Natural killer cell treated with Interleukin-12 subunit alpha and Interleukin-12 subunit beta and Interleukin-15 and Interleukin-18, amount 100 ng/mL, for 72 hours (primary cell): ENCODE measurements around the gene PRXL2B. TPM values are rescaled to one million over a fixed set of nuclear protein-coding genes. Genes with fewer than 3 reads are reported as not detected.
"Not testable (repeated sequence)": the region's sequence is repeated elsewhere in the genome, so short reads cannot be mapped to it uniquely, and the experiment has no call there.

Experiments
- ATAC-seq, 2 donors: fragments of 150-1000 bp; cut with Tn5 transposase in 1 of 2; sonication (Bioruptor Pico), chemical (Tn5 transposase) in 1 of 2; 2 replicates each; pipeline ENCODE4 v1.10.0; 2021
- DNase-seq: peaks from one replicate; pipeline ENCODE4 v3.0.0; 2022; ENCODE audit warnings: low spot score
- H3K27ac Mint-ChIP-seq, 2 donors: 1 replicate in 1 of 2; 2 replicates in 1 of 2; pipeline ENCODE4 v1.8.0; 2022; ENCODE audit warnings: mixed read lengths in 2 of 2, mild to moderate bottlenecking in 1 of 2, moderate library complexity in 1 of 2
- H3K27me3 Mint-ChIP-seq, 2 donors: 1 replicate in 1 of 2; 2 replicates in 1 of 2; pipeline ENCODE4 v1.8.0; 2022; ENCODE audit warnings: mixed read lengths in 2 of 2
- H3K36me3 Mint-ChIP-seq: one replicate; pipeline ENCODE4 v1.8.0; 2022; ENCODE audit warnings: mixed read lengths
- H3K4me1 Mint-ChIP-seq, 2 donors: 1 replicate in 1 of 2; 2 replicates in 1 of 2; pipeline ENCODE4 v1.8.0; 2022; ENCODE audit warnings: low read depth in 2 of 2, mixed read lengths in 2 of 2, mild to moderate bottlenecking in 1 of 2
- H3K4me3 Mint-ChIP-seq: one replicate; pipeline ENCODE4 v1.8.0; 2022; ENCODE audit warnings: mixed read lengths
- H3K9me3 Mint-ChIP-seq: 2 replicates; pipeline ENCODE4 v1.8.0; 2022; ENCODE audit warnings: mixed read lengths
- total RNA-seq, 2 donors: library from RNA; stranded (reverse); gene quantifications; one replicate each; pipeline ENCODE4 v1.2.3, GENCODE V29; 2022

PRXL2B gene
- total RNA-seq, 2 donors from 2014 or later, result 9.1 to 18.5 TPM

DNA sequence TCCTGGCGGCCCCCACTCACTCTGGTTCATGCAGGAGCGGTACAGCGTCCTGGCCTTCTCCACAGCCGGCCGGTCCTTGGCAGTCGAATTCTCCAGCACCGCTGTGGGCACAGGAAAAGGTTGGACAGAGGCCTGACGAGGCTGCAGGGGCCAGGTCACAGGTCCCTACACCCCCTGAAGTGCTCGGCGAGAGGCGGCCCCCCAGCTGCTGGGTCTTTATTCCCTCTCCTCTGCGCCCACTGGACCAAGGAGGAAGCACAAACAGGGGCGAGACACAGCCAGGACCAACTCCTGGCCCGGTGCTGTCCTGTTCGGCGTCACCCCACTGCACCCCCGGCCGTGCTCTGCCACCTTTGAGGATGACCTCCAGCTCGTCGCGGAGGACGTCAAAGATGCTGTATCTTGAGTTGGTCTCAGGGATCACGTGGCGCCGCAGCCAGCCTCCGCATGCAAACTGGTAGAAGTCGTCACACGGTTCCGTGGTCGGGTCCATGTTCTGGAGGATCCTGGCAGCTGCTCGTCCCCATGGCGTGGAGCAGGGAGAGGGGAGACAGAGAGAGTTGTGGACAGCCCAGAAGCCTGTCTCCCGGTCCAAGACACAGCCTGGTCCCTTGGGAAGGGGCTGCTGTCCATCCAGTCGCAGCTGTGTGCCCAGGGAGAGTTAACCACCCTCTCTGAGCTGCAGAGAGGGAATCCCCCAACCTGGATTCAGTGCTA is 22.9 kb downstream of the PRXL2B start:
- no peak for ATAC-seq
- no peaks in the 10 kb centered on the region for H3K27me3 Mint-ChIP-seq
- no peak for DNase-seq
- no peaks in the 10 kb centered on the region for H3K4me1 Mint-ChIP-seq
- peaks cover 4% of the 10 kb centered on the region for H3K36me3 Mint-ChIP-seq
- H3K4me3 Mint-ChIP-seq, result no peak overlapping the region
- H3K27ac Mint-ChIP-seq, result no peak overlapping the region
- no peaks in the 10 kb centered on the region for H3K9me3 Mint-ChIP-seq

DNA sequence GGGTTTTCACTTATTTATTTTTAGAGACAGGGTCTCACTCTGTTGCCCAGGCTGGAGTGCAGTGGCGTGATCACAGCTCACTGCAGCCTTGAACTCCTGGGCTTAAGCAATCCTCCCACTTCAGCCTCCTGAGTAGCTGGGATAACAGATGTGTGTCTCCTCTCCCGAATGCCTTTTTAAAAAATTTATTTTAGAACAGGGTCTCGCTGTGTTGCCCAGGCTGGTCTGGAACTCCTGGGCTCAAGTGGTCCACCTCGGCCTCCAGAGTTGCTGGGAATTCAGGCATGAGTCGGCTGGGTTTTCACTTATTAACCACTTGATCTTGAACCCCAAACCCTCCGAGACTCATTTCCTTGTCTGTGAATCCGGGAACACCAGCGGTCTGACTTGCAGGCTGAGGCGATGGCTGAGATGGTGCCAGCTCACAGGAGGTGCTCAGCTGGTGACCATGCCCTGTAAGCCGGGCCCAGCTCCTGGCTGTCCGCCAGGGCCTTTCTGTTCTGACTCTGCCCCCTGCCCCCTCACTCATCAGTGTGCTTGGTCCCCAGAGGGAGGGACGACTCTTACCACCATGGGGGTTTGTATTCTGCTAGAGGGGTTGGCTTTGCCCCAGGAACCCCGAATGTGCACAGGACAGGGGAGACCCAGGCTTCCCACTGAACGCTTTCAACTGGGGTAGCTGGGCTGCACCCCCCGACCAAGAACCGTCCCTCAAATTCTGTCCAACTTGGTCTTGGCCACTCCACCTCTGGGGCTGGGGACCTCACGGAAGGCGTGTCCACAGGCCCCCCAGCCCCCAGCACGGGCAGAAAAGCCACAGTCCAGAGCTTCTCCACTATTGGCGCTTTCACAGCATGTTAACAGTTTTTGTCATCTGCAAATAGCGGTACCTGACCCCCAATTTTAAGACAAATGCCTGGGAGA is 23.7 kb downstream of the PRXL2B start:
- H3K4me1 Mint-ChIP-seq, result no peaks in the 10 kb centered on the region
- ATAC-seq (no peak), DNase-seq (no peak)
- no peak overlapping the region for H3K27ac Mint-ChIP-seq
- H3K9me3 Mint-ChIP-seq, result peaks cover 2% of the 10 kb centered on the region
- peaks cover 8% of the 10 kb centered on the region for H3K36me3 Mint-ChIP-seq
- H3K4me3 Mint-ChIP-seq, result no peak overlapping the region
- H3K27me3 Mint-ChIP-seq, result no peaks in the 10 kb centered on the region

DNA sequence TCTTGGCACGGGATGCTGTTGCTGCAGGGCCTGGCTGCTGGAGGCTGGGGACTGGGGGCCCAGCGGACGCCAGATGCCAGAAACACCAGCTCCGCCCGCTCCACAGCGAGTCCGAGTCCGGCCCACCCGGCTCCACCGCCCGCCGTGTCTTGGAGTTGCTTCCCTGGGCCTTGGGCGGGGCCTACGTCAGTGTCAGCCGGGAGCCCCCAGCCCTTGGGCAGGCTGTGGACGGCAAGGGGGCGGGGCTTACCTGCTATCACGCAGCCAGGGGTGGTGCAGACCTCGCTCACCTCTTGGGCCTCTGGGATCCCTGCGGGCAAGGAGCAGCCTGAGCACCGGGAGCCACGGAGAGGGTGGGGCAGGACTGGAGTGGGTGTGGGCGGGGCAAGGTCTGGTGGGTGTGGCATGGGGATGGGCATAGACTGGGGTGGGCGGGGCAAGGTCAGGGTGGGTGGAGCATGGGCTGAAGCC is 24.5 kb downstream of the PRXL2B start:
- no peak overlapping the region for H3K4me3 Mint-ChIP-seq
- no peaks in the 10 kb centered on the region for H3K27me3 Mint-ChIP-seq
- peaks cover 3% of the 10 kb centered on the region for H3K9me3 Mint-ChIP-seq
- peaks cover 13% of the 10 kb centered on the region for H3K36me3 Mint-ChIP-seq
- DNase-seq (no peak), ATAC-seq (peak; percentile 31 to 77)
- no peak overlapping the region for H3K27ac Mint-ChIP-seq
- H3K4me1 Mint-ChIP-seq, result no peaks in the 10 kb centered on the region

DNA sequence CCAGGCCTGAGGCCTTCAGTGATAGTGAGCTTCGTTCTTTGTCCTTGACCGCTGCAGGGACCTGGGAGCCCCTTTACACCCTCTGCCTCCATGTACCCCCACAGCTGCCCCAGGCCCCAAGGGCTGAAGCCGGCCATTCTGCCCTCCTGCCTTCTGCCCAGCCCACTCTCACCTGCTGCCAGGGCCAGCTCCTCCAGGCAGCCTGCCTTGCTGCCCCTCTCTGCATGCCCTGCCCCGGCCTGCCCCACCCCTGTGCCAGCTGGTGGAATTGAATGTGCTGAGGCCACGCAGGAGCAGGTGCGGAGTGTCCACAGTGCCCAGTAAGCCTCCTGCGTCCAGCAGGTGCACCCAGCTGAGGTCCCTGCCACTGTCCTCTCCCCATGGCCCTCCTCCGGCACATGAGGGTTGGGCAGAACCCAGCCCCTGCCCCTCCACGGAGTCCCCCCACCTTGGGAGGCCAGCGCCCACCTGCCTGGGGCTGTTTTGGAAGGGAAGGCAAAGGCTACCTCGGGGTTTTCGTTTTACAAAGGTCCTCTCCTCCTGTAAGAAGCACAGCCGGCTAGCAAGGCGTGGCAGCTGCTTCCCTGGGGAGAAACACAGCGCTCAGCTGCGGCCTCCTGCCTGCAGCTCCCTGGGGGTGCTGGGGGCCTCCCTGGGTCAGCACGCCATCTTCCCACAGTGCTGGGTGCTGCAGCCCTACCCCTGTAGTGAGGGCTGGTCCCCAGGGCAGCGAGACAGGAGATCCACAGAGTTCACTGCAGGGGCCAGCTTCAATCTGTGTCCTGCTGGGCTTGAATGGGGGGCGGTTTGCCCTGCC is 25.3 kb downstream of the PRXL2B start:
- no peak for ATAC-seq
- H3K36me3 Mint-ChIP-seq, result peaks cover 13% of the 10 kb centered on the region
- DNase-seq, result no peak
- H3K9me3 Mint-ChIP-seq, result peaks cover 3% of the 10 kb centered on the region
- H3K27ac Mint-ChIP-seq, result no peak overlapping the region
- H3K4me3 Mint-ChIP-seq, result no peak overlapping the region
- H3K27me3 Mint-ChIP-seq, result no peaks in the 10 kb centered on the region
- H3K4me1 Mint-ChIP-seq, result no peaks in the 10 kb centered on the region

DNA sequence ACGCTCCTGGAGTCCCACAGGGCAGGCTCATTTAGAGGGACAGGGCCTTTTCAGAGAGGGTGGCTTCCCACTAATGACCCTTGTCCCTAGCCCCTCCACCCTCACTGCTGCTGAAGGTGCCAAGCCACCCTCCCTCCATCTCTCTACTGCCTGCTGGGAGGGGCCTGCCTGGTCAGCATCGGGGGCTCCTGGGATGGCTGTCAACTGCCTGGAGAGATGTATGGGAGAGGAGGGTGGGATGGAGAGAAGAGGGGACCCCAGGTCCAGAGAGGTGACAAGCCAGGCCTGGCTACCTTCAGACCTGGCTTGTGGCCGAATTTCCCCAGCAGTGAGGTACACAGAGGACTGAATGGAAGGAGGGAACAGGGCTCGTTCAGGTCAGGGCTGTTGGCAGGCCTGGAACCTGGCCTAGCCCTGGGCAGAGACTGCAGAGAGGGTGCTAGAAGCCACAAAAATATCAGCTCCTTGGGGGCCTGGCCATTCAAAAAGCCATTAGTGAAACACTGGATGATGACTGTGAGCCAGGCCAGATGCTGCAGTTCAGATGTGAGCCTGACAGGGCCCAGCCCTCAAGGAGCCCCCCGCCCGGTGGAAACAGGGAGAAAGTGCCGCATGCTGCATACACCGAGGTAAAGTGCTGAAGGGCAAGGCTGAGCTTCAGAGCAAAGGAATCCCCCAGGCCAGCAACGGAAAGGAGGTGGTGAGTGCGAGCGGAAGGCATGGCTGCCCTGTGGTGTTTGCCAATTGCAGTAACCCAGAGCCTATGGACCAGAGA is 26.2 kb downstream of the PRXL2B start:
- H3K27ac Mint-ChIP-seq, result no peak overlapping the region
- peaks cover 3% of the 10 kb centered on the region for H3K9me3 Mint-ChIP-seq
- ATAC-seq, result no peak
- H3K4me1 Mint-ChIP-seq, result no peaks in the 10 kb centered on the region
- DNase-seq, result no peak
- H3K4me3 Mint-ChIP-seq, result no peak overlapping the region
- H3K36me3 Mint-ChIP-seq, result peaks cover 13% of the 10 kb centered on the region
- no peaks in the 10 kb centered on the region for H3K27me3 Mint-ChIP-seq

DNA sequence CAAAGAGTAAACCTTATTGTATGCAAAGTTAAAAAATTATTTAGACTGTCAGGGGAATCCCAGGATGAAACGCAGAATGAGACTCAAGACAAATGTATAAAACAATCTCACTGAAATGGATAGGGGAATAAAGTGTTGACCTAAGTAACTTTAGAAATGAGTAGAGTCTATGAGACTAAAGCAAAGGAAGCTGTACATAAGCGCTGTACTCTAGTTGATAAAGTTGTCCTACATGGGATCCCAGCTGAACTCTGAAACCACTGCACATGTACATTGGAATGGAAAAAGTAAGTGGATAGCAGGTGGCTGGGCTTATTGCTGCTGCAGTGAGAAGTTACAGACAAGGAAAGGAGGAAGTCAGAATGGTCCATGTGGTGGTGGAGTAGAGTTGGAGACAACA is 27.6 kb downstream of the PRXL2B start:
- no peak overlapping the region for H3K27ac Mint-ChIP-seq
- peaks cover 13% of the 10 kb centered on the region for H3K36me3 Mint-ChIP-seq
- ATAC-seq, result no peak

DNA sequence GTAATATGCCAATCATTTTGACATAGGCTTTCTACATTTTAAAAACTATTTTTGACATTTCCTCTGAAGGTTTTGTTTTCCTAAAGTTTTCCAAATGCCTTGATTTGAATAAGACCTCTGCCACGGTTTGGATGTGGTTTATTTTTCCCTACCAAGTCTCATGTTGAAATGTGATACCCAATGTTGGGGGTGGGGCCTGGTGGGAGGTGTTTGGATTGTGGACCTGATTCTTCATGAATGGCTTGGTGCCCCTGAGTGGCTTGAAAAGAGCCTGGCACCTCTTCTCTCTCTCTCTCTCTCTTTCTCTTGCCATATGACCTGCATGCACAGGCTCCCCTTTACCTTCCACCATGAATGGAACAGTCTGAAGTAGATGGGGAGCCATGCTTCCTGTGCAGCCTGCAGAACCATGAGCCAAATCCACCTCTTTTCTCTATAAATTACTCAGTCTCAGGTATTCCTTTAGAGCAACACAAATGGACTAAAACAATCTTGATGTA is 31.4 kb downstream of the PRXL2B start:
- H3K4me1 Mint-ChIP-seq, result no peaks in the 10 kb centered on the region
- peaks cover 0 to 10% of the 10 kb centered on the region in 2 donors for H3K27me3 Mint-ChIP-seq
- peaks cover 3% of the 10 kb centered on the region for H3K9me3 Mint-ChIP-seq
- no peak overlapping the region for H3K27ac Mint-ChIP-seq
- H3K36me3 Mint-ChIP-seq, result peaks cover 13% of the 10 kb centered on the region
- ATAC-seq (no peak), DNase-seq (no peak)
- no peak overlapping the region for H3K4me3 Mint-ChIP-seq

More for the DNA sequence above, 27.6 kb downstream of the PRXL2B start:
- H3K4me1 Mint-ChIP-seq, result no peaks in the 10 kb centered on the region
- H3K4me3 Mint-ChIP-seq, result no peak overlapping the region
- no peak for DNase-seq
- peaks cover 3% of the 10 kb centered on the region for H3K9me3 Mint-ChIP-seq
- peaks cover 0 to 3% of the 10 kb centered on the region in 2 donors for H3K27me3 Mint-ChIP-seq

DNA sequence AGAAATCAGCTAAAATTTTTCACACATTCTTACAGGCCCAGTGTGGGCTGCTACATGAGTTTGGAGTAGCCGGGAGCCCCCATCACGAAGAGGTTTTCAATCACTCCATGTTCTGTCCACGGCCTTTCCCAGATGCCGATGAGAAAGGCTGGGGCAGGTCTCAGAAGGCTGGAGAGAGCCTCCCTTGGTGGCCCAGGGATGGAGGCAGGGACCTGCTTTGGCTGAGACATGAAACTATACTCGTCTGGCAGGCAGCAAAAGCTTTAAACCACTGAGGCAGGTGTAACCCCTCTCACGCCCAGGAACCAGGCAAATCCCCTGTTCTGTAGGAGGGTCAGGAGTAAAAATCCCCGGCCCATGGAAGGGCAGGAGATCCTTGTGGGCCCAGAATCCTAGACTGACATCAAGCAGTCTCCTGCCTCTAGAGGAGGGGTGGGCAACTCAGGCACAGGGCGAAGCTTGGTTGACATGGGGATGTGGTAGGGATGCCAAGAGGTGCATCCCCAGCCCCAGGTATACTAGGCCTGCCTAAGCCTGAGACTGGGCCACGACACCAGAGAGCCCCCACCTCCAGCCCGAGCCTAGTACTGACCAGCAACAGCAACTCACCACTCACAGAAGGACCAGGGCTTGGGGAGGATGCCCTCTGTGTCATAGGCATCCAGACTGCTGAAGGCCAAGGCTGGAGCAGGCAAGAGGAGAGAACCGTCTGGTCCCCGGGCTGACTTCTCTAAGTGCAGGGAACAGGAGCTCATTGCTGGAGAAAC is 37.2 kb downstream of the PRXL2B start:
- DNase-seq (no peak), ATAC-seq (peak in 1 of 2 donors; percentile 40)
- Mint-ChIP-seq H3K4me3 (no peak overlapping the region), H3K4me1 (no peaks in the 10 kb centered on the region), H3K36me3 (no peaks in the 10 kb centered on the region), H3K27me3 (peaks cover 22 to 23% of the 10 kb centered on the region in 2 donors), H3K9me3 (no peaks in the 10 kb centered on the region), H3K27ac (no peak overlapping the region)

DNA sequence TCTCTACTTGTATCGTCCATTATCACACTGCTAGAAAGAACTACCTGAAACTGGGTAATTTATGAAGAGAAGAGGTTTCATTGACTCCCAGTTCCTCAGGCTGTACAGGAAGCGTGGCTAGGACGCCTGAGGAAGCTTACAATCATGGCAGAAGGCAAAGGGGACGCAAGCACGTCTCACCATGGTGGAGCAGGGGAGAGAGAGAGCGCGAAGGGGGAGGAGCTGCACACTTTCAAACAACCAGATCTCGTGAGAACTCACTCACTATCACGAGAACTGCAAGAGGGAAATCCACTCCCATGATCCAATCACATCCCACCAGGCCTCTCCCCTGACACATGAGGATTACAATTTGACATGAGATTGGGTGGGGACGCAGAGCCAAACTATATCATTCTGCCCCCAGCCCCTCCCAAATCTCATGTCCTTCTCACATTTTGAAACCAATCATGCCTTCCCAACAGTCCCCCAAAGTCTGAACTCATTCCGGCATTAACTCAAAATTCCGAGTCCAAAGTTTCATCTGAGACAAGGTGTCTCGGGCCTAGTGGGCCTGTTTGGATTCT is 38.2 kb downstream of the PRXL2B start:
- Mint-ChIP-seq H3K4me3 (no peak overlapping the region), H3K27ac (no peak overlapping the region), H3K27me3 (peaks cover 22 to 24% of the 10 kb centered on the region in 2 donors), H3K9me3 (no peaks in the 10 kb centered on the region), H3K36me3 (no peaks in the 10 kb centered on the region), H3K4me1 (no peaks in the 10 kb centered on the region)
- ATAC-seq (no peak), DNase-seq (no peak)

DNA sequence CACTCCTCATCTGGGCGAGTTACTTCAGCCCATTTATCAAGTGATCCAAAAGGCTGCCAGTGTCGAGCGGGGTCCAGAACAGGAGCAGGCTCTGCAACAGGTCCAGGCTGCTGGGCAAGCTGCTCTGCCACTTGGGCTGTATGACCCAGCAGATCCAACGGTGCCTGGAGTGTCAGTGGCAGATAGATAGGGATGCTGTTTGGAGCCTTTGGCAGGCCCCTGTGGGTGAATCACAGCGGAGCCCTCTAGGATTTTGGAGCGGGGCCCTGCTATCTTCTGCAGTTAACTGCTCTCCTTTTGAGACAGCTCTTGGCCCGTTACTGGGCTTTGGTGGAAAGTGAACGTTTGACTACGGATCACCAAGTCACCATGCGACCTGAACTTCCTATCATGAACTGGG is 38.7 kb downstream of the PRXL2B start:
- H3K27ac Mint-ChIP-seq, result no peak overlapping the region
- ATAC-seq (no peak), DNase-seq (no peak)

DNA sequence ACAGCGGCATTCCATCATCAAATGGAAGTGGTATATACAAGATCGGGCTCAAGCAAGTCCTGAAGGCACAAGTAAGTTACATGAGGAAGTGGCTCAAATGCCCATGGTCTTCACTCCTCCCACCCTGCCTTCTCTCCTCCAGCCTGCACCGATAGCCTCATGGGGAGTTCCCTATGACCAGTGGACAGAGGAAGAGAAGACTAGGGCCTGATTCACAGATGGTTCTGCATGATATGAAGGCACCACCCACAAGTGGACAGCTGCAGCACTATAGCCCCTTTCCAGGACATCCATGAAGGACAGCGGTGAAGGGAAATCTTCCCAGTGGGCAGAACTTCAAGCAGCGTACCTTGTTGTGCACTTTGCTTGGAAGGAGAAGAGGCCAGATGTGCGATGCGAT is 39.2 kb downstream of the PRXL2B start:
- ATAC-seq, DNase-seq, H3K27ac Mint-ChIP-seq, H3K4me3 Mint-ChIP-seq, H3K4me1 Mint-ChIP-seq, H3K9me3 Mint-ChIP-seq, H3K36me3 Mint-ChIP-seq: not testable (repeated sequence)
- peaks cover 28 to 31% of the 10 kb centered on the region in 2 donors for H3K27me3 Mint-ChIP-seq

More for the DNA sequence above, 38.7 kb downstream of the PRXL2B start:
- peaks cover 1% of the 10 kb centered on the region for H3K9me3 Mint-ChIP-seq
- H3K27me3 Mint-ChIP-seq, result peaks cover 24 to 26% of the 10 kb centered on the region in 2 donors
- H3K36me3 Mint-ChIP-seq, result peaks cover under 1% of the 10 kb centered on the region
- H3K4me1 Mint-ChIP-seq, result peaks cover under 1 to 1% of the 10 kb centered on the region in 2 donors
- no peak overlapping the region for H3K4me3 Mint-ChIP-seq

DNA sequence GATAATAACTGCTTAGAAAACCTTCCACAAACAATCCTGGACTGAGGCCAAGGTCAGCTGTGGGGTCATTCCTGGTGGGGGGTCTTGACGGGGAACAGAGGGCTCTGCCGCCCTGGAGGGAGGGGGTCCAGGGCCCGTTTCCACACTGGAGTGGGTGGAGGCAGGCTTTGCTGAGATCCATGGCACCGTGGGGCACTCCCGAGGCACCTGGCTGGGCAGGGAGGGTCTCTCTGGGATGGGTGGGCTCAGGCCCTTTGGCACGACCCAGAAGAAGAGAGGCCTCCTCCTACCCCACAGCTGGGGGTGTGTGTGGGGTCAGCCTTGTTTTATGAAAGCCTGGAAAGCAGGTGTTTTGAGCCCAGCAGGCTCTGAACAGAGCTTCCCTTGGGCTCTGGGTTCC is 41.2 kb downstream of the PRXL2B start:
- Mint-ChIP-seq H3K27ac (no peak overlapping the region), H3K9me3 (peaks cover 7% of the 10 kb centered on the region), H3K4me3 (no peak overlapping the region), H3K36me3 (peaks cover 5% of the 10 kb centered on the region), H3K4me1 (peaks cover 5 to 9% of the 10 kb centered on the region in 2 donors), H3K27me3 (peaks cover 30 to 36% of the 10 kb centered on the region in 2 donors)
- no peak for ATAC-seq
- DNase-seq, result no peak
